Measurements from ENCODE around the gene KCNMA1. TPM values are rescaled to one million over a fixed set of nuclear protein-coding genes. Genes with fewer than 3 reads are reported as not detected.

The KCNMA1 gene
- total and polyA plus RNA-seq, 7 donors = 15.3 to 427 (median 256) TPM

DNA sequence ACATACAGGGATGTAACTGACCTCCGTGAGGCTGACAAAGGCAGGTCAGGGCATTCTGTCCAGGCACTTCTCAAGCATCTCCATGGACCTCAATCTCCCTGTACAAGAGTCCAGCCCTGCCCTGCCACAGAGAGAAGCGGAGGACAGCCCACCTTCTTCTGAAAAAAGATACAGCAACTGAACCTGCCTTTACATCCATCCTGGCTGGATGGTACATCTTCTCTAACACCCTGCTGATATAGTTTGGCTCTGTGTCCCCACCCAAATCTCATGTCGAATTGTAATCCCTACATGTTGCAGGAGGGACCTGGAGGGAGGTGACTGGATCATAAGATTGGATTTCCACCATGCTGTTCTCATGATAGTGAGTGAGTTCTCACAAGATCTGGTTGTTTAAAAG is 40.5 kb upstream of the KCNMA1 start:
- intact Hi-C loops (cut with DNase I) = no loop called here
- Histone ChIP-seq H3K4me3 (no peak overlapping the region), H3K9me3 (no peaks in the 10 kb centered on the region), H3K4me1 (no peaks in the 10 kb centered on the region), H3K36me3 (no peaks in the 10 kb centered on the region), H3K27ac (no peak overlapping the region), H3K27me3 (no peaks in the 10 kb centered on the region)
- no peak for DNase-seq
- no peak for TF ChIP-seq POLR2A (IDR thresholded peaks at IDR 0.05)
- 87 to 90% methylated on average over 3 of the region's 3 CpGs for WGBS, 2 donors

DNA sequence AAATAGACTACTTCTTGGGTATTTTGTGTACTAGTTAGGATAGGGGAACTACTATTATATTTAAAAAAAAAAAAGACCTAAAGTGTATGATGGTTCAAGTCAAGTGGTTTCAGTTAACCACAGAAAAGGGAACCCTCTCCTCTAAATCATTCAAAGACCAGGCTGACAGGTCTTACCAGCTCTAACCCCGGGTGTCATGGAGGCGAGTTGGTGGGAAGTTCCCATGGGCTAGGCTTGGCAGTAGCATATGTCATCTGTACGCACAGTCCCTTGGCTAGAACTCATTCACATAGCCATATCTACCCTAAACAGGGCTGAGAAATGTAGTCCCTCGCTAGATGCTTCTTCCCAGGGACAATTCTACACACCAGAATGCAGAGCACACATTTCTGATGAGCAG is 37.7 kb upstream of the KCNMA1 start:
- H3K9me3 ChIP-seq = no peaks in the 10 kb centered on the region
- no peak overlapping the region for H3K4me3 ChIP-seq
- WGBS, 2 donors = 54 to 81% methylated on average over 4 of the region's 4 CpGs
- intact Hi-C loops (cut with DNase I) = no loop called here
- DNase-seq = no peak
- H3K27ac ChIP-seq = no peak overlapping the region
- H3K27me3 ChIP-seq = no peaks in the 10 kb centered on the region
- TF ChIP-seq, protein P1, sequence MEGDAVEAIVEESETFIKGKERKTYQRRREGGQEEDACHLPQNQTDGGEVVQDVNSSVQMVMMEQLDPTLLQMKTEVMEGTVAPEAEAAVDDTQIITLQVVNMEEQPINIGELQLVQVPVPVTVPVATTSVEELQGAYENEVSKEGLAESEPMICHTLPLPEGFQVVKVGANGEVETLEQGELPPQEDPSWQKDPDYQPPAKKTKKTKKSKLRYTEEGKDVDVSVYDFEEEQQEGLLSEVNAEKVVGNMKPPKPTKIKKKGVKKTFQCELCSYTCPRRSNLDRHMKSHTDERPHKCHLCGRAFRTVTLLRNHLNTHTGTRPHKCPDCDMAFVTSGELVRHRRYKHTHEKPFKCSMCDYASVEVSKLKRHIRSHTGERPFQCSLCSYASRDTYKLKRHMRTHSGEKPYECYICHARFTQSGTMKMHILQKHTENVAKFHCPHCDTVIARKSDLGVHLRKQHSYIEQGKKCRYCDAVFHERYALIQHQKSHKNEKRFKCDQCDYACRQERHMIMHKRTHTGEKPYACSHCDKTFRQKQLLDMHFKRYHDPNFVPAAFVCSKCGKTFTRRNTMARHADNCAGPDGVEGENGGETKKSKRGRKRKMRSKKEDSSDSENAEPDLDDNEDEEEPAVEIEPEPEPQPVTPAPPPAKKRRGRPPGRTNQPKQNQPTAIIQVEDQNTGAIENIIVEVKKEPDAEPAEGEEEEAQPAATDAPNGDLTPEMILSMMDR (IDR thresholded peaks at IDR 0.05) = no peak
- H3K4me1 ChIP-seq = no peaks in the 10 kb centered on the region
- no peaks in the 10 kb centered on the region for H3K36me3 ChIP-seq

DNA sequence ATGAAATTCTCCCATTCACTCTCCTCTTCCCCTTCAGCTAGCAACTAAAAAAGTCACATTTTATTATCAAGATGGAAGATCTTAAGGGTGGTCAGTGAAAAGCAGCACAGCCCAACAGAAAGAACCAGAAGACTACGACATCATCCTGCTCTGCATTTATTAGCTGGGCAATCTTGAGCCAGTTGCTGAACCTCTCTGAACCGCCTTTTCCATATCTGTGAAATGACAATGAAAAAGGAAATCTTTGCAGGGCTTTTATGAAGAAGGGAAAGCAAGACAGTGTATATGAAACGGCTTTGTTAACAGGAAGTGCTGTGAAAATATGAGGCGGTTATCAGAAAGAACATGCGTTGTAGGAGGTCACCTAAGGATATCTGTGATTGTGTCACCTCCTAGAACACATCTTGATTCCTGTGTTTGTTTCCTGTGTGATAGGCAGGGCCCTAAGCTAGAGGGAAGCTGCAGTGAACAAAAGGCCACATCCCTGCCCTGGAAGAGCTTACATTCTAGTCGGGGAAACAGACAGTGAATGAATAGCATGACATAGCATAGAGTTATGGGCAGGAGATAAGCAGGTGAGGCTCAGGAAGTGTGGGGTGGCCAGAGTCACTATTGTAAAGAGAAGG is 36.0 kb upstream of the KCNMA1 start:
- H3K27ac ChIP-seq = no peak overlapping the region
- DNase-seq = no peak

DNA sequence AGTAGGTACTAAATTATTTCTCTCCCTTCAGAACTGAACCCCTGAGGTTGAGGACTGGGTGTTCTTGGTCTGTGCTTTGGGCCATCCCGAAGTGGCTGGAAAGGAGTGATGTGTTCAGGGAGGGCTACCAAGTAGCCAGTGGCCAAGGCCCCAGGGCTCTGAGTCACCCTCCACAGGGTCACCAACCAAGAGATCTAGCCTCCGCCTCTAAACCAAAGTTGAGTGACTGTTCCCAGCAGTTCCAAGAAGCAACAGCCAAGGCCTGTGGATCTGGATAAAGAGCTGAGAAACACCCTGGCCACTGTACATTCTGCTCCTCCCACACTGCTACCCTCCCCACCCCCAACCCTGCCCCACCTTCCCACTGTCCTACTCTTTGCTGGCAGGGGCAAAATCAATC is 35.5 kb upstream of the KCNMA1 start:
- no peak for DNase-seq
- Histone ChIP-seq H3K4me1 (no peaks in the 10 kb centered on the region), H3K27ac (no peak overlapping the region), H3K36me3 (no peaks in the 10 kb centered on the region), H3K4me3 (no peak overlapping the region), H3K9me3 (no peaks in the 10 kb centered on the region), H3K27me3 (peaks cover 0 to 4% (median 0%) of the 10 kb centered on the region in 3 donors)
- intact Hi-C loops (cut with DNase I) = no loop called here
- no peak for TF ChIP-seq POLR2A (IDR thresholded peaks at IDR 0.05)
- TF ChIP-seq POLR2AphosphoS5 (IDR thresholded peaks at IDR 0.05) = no peak
- no peak for TF ChIP-seq EP300 (IDR thresholded peaks at IDR 0.05)
- TF ChIP-seq, protein P1 (IDR thresholded peaks at IDR 0.05) = no peak
- WGBS, 2 donors = 94 to 96% methylated on average over 2 of the region's 2 CpGs

More for the DNA sequence above, 36.0 kb upstream of the KCNMA1 start:
- TF ChIP-seq, protein P1 (IDR thresholded peaks at IDR 0.05) = no peak
- TF ChIP-seq POLR2A (IDR thresholded peaks at IDR 0.05) (no peak), POLR2AphosphoS5 (IDR thresholded peaks at IDR 0.05) (no peak), EP300 (IDR thresholded peaks at IDR 0.05) (no peak)
- no peaks in the 10 kb centered on the region for H3K36me3 ChIP-seq
- no peaks in the 10 kb centered on the region for H3K9me3 ChIP-seq
- WGBS, 2 donors = 50 to 62% methylated on average over 6 of the region's 6 CpGs
- peaks cover 0 to 3% (median 0%) of the 10 kb centered on the region in 3 donors for H3K27me3 ChIP-seq
- no peaks in the 10 kb centered on the region for H3K4me1 ChIP-seq
- no peak overlapping the region for H3K4me3 ChIP-seq
- intact Hi-C loops (cut with DNase I) = no loop called here

DNA sequence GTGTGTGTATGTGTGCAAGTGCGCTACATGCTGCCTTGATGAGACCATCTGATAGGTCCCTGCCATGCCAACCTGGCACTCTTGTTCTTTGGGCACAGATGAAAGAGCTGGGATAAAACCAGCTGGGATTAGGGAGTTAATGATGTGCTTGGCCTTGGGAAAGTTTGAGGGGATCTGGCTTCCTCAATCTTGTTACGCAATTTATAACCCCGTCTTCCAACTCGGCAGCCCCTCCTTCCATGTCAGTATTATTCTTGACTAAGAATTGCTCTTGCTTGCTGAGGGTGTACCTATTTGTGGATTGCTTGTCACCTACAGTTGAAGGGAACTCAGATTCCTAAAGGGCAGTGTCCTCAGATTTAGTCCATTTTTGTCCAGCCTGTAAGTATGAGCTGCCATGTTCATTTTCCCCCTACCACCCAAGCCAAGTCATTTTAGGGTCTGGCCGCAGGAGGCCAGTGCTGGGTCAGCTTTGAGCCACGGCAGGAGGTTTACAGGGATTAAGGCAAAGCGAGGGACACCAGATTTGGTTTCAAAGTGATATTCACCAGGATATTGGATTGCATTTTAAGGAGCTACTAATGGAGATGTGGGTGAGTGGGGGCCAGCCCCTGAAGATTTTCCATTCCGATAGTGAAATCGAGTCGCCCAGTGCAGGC is 34.1 kb upstream of the KCNMA1 start:
- intact Hi-C loops (cut with DNase I) = no loop called here
- 79 to 85% methylated on average over 10 of the region's 10 CpGs for WGBS, 2 donors
- peaks cover 0 to 4% (median 0%) of the 10 kb centered on the region in 3 donors for H3K27me3 ChIP-seq
- no peaks in the 10 kb centered on the region for H3K4me1 ChIP-seq
- H3K4me3 ChIP-seq = no peak overlapping the region
- TF ChIP-seq, protein P1 (IDR thresholded peaks at IDR 0.05) = no peak
- no peak for TF ChIP-seq EP300 (IDR thresholded peaks at IDR 0.05)
- TF ChIP-seq POLR2AphosphoS5 (IDR thresholded peaks at IDR 0.05) = no peak
- H3K9me3 ChIP-seq = no peaks in the 10 kb centered on the region
- H3K36me3 ChIP-seq = no peaks in the 10 kb centered on the region
- no peak overlapping the region for H3K27ac ChIP-seq
- DNase-seq = no peak
